Measurements from ENCODE around the gene CREB5. TPM values are rescaled to one million over a fixed set of nuclear protein-coding genes. Genes with fewer than 3 reads are reported as not detected.
"Not testable (repeated sequence)": the region's sequence is repeated elsewhere in the genome, so short reads cannot be mapped to it uniquely, and the experiment has no call there.

The CREB5 gene
- total RNA-seq, 1 experiment from 2014 or later = 0.49 TPM

DNA sequence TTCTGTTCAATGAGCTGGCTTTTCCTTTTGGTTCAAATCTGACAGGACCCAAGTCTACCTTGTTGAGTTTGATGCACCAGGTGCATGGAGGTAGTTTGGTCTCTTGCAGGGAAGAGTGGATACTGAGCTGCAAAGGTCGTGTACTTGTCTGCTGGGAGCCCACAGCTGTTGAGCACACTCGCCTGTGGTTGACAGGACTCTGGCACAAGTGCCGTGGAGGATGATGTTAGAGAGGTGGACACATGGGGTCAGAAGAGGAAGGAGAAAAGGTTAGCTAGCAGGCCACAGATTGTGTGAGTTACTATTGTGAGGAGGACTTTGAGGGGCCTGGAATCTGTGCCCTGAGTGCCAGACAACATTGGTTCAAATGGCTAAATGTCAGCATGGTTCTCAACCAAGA, 197.3 kb downstream of the CREB5 start:
- RAD21 ChIA-PET (ENCODE audit: low non-redundant PET in 1 of 2, low total read pairs in 2 of 2, uncharacterized antibody in 2 of 2, unreplicated experiment in 2 of 2) = no interaction called here
- no peak for TF ChIP-seq CEBPB (IDR thresholded peaks at IDR 0.05; ENCODE audit: low read depth)
- TF ChIP-seq, protein P1, sequence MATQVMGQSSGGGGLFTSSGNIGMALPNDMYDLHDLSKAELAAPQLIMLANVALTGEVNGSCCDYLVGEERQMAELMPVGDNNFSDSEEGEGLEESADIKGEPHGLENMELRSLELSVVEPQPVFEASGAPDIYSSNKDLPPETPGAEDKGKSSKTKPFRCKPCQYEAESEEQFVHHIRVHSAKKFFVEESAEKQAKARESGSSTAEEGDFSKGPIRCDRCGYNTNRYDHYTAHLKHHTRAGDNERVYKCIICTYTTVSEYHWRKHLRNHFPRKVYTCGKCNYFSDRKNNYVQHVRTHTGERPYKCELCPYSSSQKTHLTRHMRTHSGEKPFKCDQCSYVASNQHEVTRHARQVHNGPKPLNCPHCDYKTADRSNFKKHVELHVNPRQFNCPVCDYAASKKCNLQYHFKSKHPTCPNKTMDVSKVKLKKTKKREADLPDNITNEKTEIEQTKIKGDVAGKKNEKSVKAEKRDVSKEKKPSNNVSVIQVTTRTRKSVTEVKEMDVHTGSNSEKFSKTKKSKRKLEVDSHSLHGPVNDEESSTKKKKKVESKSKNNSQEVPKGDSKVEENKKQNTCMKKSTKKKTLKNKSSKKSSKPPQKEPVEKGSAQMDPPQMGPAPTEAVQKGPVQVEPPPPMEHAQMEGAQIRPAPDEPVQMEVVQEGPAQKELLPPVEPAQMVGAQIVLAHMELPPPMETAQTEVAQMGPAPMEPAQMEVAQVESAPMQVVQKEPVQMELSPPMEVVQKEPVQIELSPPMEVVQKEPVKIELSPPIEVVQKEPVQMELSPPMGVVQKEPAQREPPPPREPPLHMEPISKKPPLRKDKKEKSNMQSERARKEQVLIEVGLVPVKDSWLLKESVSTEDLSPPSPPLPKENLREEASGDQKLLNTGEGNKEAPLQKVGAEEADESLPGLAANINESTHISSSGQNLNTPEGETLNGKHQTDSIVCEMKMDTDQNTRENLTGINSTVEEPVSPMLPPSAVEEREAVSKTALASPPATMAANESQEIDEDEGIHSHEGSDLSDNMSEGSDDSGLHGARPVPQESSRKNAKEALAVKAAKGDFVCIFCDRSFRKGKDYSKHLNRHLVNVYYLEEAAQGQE (IDR thresholded peaks at IDR 0.05; ENCODE audit: low read depth) = no peak
- no peak for TF ChIP-seq SIN3A (IDR thresholded peaks at IDR 0.05; ENCODE audit: low read depth)
- TF ChIP-seq SP1 (IDR thresholded peaks at IDR 0.05; ENCODE audit: low read depth) = no peak
- no peak for TF ChIP-seq RAD21 (IDR thresholded peaks at IDR 0.05; ENCODE audit: low read depth)
- TF ChIP-seq ZNF274 (IDR thresholded peaks at IDR 0.05; ENCODE audit: low read depth, low read length) = no peak
- TF ChIP-seq EZH2phosphoT487 (IDR thresholded peaks at IDR 0.05; ENCODE audit: borderline replicate concordance) = no peak
- TF ChIP-seq, protein P2, sequence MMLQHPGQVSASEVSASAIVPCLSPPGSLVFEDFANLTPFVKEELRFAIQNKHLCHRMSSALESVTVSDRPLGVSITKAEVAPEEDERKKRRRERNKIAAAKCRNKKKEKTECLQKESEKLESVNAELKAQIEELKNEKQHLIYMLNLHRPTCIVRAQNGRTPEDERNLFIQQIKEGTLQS (IDR thresholded peaks at IDR 0.05) = no peak
- TF ChIP-seq ZFX (IDR thresholded peaks at IDR 0.05) = no peak
- TF ChIP-seq, protein P3, sequence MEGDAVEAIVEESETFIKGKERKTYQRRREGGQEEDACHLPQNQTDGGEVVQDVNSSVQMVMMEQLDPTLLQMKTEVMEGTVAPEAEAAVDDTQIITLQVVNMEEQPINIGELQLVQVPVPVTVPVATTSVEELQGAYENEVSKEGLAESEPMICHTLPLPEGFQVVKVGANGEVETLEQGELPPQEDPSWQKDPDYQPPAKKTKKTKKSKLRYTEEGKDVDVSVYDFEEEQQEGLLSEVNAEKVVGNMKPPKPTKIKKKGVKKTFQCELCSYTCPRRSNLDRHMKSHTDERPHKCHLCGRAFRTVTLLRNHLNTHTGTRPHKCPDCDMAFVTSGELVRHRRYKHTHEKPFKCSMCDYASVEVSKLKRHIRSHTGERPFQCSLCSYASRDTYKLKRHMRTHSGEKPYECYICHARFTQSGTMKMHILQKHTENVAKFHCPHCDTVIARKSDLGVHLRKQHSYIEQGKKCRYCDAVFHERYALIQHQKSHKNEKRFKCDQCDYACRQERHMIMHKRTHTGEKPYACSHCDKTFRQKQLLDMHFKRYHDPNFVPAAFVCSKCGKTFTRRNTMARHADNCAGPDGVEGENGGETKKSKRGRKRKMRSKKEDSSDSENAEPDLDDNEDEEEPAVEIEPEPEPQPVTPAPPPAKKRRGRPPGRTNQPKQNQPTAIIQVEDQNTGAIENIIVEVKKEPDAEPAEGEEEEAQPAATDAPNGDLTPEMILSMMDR (IDR thresholded peaks at IDR 0.05 in 2 of 3, conservative IDR thresholded peaks at IDR 0.05 in 1 of 3; ENCODE audit: borderline replicate concordance in 1 of 3, insufficient read depth in 1 of 3, low read depth in 2 of 3, low read length in 2 of 3) = no peak
- no peak for TF ChIP-seq POLR2A (IDR thresholded peaks at IDR 0.05; ENCODE audit: borderline replicate concordance, extremely low read depth, insufficient read depth, insufficient read length)
- TF ChIP-seq, protein P4, sequence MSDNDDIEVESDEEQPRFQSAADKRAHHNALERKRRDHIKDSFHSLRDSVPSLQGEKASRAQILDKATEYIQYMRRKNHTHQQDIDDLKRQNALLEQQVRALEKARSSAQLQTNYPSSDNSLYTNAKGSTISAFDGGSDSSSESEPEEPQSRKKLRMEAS (IDR thresholded peaks at IDR 0.05) = no peak
- TF ChIP-seq JUND (IDR thresholded peaks at IDR 0.05) = no peak
- TF ChIP-seq POLR2AphosphoS5 (IDR thresholded peaks at IDR 0.05; ENCODE audit: low read depth, low read length) = no peak
- TF ChIP-seq SRF (IDR thresholded peaks at IDR 0.05; ENCODE audit: low read depth) = no peak
- TF ChIP-seq CBX3 (IDR thresholded peaks at IDR 0.05; ENCODE audit: low read depth) = no peak
- no peak for TF ChIP-seq FOSL1 (IDR thresholded peaks at IDR 0.05; ENCODE audit: low read depth)
- intact Hi-C loops (cut with micrococcal nuclease) = no loop called here

DNA sequence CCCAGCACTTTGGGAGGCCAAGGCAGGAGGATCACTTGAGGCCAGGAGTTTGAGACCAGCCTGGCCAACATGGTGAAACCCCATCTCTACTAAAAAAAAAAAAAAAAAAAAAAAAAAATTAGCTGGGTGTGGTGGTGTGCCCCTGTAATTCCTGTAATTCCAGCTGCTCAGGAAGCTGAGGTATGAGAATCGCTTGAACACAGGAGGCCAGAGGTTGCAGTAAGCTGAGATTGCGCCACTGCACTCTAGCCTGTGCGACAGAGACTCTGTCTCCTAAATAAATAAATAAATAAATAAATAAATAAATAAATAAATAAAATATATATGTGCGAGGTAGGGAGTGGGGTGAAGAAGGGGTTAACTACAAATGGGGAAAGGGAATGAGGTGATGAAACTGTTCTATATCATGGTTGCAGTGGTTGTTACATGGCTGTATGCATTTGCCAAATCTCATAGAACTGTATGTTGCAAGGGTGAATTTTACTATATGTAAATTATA, 199.1 kb downstream of the CREB5 start:
- peak; percentile 8; the same call in 1 of the 2 replicates for ATAC-seq
- H3K9ac ChIP-seq (ENCODE audit: low read length); H3K9me2 ChIP-seq (ENCODE audit: insufficient read depth); DNase-seq (ENCODE audit: low read depth, low spot score); H3K9me3 ChIP-seq (ENCODE audit: control insufficient read depth in 1 of 2, insufficient read depth in 1 of 2, low read depth in 1 of 2, low read length in 2 of 2); H3K79me2 ChIP-seq (ENCODE audit: insufficient read depth, low read length); BruUV-seq (replicated peaks); H3K4me3 ChIP-seq (replicated peaks in 1 of 2; ENCODE audit: low read depth in 1 of 2, low read length in 2 of 2); H4K20me1 ChIP-seq (ENCODE audit: insufficient read depth); H3K36me3 ChIP-seq (ENCODE audit: control insufficient read depth in 1 of 2, insufficient read depth in 2 of 2, low read length in 2 of 2); H3K27me3 ChIP-seq (ENCODE audit: insufficient read depth, low read length); intact Hi-C loops (cut with micrococcal nuclease): not testable (repeated sequence)
- ChIA-PET RAD21 (ENCODE audit: low non-redundant PET in 1 of 2, low total read pairs in 2 of 2, uncharacterized antibody in 2 of 2, unreplicated experiment in 2 of 2) (interaction anchor here in 1 of 2 experiments (0.7 kb wide), 1 partner anchor 15 kb away, joined by 3 read pairs; no protein-coding TSS in a partner anchor), CTCF (interaction anchor here (0.6 to 1.1 kb wide), 3 partner anchors 13 to 248 kb away, joined by 3 to 4 read pairs (median 4); no protein-coding TSS in a partner anchor), POLR2A (interaction anchor here (0.6 kb wide), 1 partner anchor 37 kb away, joined by 3 read pairs; no protein-coding TSS in a partner anchor)
- peak overlapping the region; percentile 56 for H3K4me2 ChIP-seq (ENCODE audit: low read length)
- H3K27ac ChIP-seq (ENCODE audit: low read depth, low read length) = peak overlapping the region; percentile 9; the same call in 1 of the 2 replicates
- H2AFZ ChIP-seq (ENCODE audit: low read depth, low read length, poor library complexity, severe bottlenecking) = peak overlapping the region; percentile 56
- peaks cover 18 to 30% of the 10 kb centered on the region in 2 experiments for H3K4me1 ChIP-seq (ENCODE audit: control insufficient read depth in 1 of 2, insufficient read depth in 2 of 2, low read length in 2 of 2)

More for the DNA sequence above, 197.3 kb downstream of the CREB5 start:
- no peak overlapping the region for H3K4me3 ChIP-seq (replicated peaks in 1 of 2; ENCODE audit: low read depth in 1 of 2, low read length in 2 of 2)
- no TSS peak for BruUV-seq (replicated peaks)
- ATAC-seq (no peak), DNase-seq (ENCODE audit: low read depth, low spot score) (no peak)
- CTCF ChIA-PET = no interaction called here
- H3K27ac ChIP-seq (ENCODE audit: low read depth, low read length) = no peak overlapping the region
- H2AFZ ChIP-seq (ENCODE audit: low read depth, low read length, poor library complexity, severe bottlenecking) = no peak overlapping the region
- H3K4me1 ChIP-seq (ENCODE audit: control insufficient read depth in 1 of 2, insufficient read depth in 2 of 2, low read length in 2 of 2) = peaks cover 18 to 30% of the 10 kb centered on the region in 2 experiments
- no peaks in the 10 kb centered on the region for H3K36me3 ChIP-seq (ENCODE audit: control insufficient read depth in 1 of 2, insufficient read depth in 2 of 2, low read length in 2 of 2)
- POLR2A ChIA-PET = no interaction called here
- no peaks in the 10 kb centered on the region for H3K9me2 ChIP-seq (ENCODE audit: insufficient read depth)
- no peaks in the 10 kb centered on the region for H3K79me2 ChIP-seq (ENCODE audit: insufficient read depth, low read length)
- H3K4me2 ChIP-seq (ENCODE audit: low read length) = no peak overlapping the region
- H3K9me3 ChIP-seq (ENCODE audit: control insufficient read depth in 1 of 2, insufficient read depth in 1 of 2, low read depth in 1 of 2, low read length in 2 of 2) = no peaks in the 10 kb centered on the region
- H3K9ac ChIP-seq (ENCODE audit: low read length) = no peak overlapping the region
- no peaks in the 10 kb centered on the region for H4K20me1 ChIP-seq (ENCODE audit: insufficient read depth)
- H3K27me3 ChIP-seq (ENCODE audit: insufficient read depth, low read length) = no peaks in the 10 kb centered on the region
